Kidney epithelial cell (primary cell): ENCODE results near the gene TOLLIP. TPM values are rescaled to one million over a fixed set of nuclear protein-coding genes. Genes with fewer than 3 reads are reported as not detected.
"Not testable (repeated sequence)": the region's sequence is repeated elsewhere in the genome, so short reads cannot be mapped to it uniquely, and the experiment has no call there.

Experiments used
- DNase-seq: peaks from one replicate; pipeline ENCODE4 v3.0.0-alpha.2; 2010; ENCODE audit warnings: low read depth
- H3K27me3 ChIP-seq: 2 replicates; pipeline ENCODE4 v1.6.0; 2011; ENCODE audit warnings: low read length; ENCODE audit not compliant: control insufficient read depth, insufficient read depth
- H3K36me3 ChIP-seq: 2 replicates; pipeline ENCODE4 v1.5.1; 2011; ENCODE audit warnings: low read length; ENCODE audit not compliant: control insufficient read depth, insufficient read depth
- H3K4me3 ChIP-seq: 2 replicates; pipeline ENCODE4 v1.5.1; 2011; ENCODE audit warnings: low read depth, mild to moderate bottlenecking, control low read depth, low read length
- total RNA-seq: library from RNA; depleted of rRNA; stranded (reverse); fragments of >200 nt; gene quantifications from 2 replicates; pipeline ENCODE4 v1.2.3, GENCODE V29; 2015
- TF ChIP-seq, protein P1 (sequence below): IDR thresholded peaks from 2 replicates; pipeline ENCODE4 v1.5.1; 2011; ENCODE audit warnings: mild to moderate bottlenecking, moderate library complexity, low read length, control low read depth, inconsistent platforms; ENCODE audit not compliant: insufficient read depth, poor library complexity, severe bottlenecking

Gene TOLLIP
- total RNA-seq, 1 donor from 2014 or later: 55.3 TPM

DNA sequence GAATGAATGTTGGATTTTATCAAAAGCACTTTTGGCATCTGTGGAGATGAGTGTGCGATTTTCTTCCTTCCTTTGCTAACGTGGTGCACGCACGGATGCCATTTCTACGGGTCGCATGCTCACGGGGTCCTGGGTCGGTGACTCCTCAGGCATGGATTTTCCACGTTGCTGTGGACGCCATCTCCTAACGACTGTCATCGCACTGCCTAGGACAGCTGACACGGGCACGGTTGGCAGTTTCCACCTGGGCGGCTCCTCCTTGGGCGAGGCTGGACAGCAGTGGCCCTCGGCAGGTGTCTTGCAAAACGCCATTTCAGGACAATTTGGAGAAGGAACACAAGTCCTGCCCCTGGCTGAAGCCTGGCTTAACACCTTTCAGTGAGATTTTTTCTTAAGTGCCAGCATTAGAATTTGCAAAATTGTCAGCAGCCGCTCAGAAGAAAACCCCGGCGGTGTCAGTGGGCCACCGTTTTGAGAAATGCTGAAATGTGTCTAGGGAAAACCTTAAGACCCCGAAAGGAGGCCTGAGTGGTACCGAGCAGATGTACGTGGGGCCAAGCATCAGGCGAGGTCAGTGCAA lies 34.7 kb upstream of the TOLLIP start:
- no peak overlapping the region for H3K4me3 ChIP-seq
- peaks cover 10% of the 10 kb centered on the region for H3K27me3 ChIP-seq
- no peak for DNase-seq
- TF ChIP-seq, protein P1, sequence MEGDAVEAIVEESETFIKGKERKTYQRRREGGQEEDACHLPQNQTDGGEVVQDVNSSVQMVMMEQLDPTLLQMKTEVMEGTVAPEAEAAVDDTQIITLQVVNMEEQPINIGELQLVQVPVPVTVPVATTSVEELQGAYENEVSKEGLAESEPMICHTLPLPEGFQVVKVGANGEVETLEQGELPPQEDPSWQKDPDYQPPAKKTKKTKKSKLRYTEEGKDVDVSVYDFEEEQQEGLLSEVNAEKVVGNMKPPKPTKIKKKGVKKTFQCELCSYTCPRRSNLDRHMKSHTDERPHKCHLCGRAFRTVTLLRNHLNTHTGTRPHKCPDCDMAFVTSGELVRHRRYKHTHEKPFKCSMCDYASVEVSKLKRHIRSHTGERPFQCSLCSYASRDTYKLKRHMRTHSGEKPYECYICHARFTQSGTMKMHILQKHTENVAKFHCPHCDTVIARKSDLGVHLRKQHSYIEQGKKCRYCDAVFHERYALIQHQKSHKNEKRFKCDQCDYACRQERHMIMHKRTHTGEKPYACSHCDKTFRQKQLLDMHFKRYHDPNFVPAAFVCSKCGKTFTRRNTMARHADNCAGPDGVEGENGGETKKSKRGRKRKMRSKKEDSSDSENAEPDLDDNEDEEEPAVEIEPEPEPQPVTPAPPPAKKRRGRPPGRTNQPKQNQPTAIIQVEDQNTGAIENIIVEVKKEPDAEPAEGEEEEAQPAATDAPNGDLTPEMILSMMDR: no peak
- H3K36me3 ChIP-seq: no peaks in the 10 kb centered on the region

DNA sequence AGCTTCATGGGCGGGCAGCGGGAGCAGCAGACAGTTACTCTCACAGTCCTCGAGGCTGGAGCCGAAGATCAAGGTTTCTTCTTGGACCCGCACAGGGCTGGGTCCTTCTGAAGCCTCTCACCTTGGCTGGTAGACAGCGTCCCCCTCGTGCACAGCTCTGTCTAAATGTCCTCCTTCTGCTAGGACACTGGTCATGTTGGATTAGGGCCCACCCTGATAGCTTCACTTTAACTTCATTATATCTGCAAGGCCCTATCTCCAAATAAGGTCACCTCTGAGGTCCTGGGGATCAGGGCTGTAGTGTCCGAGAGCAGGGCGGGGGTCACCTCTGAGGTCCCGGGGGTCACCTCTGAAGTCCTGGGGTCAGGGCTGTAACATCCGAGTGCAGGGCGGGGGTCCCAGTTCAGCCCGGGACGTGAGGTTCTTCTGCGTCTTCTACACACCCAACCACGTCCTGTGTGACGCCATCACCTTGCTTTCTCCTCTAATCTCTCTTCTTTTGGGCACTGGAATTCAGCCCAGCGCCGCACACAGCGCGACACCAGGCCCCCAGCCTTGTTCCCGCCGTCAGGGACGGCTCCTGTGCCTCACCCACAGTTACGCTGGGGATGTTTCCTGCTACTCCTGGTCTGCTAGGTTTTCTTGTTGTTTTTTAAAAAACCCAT lies 34.1 kb upstream of the TOLLIP start:
- DNase-seq: no peak
- H3K4me3 ChIP-seq: no peak overlapping the region
- no peaks in the 10 kb centered on the region for H3K36me3 ChIP-seq
- TF ChIP-seq, protein P1: no peak
- H3K27me3 ChIP-seq: peaks cover 7% of the 10 kb centered on the region

DNA sequence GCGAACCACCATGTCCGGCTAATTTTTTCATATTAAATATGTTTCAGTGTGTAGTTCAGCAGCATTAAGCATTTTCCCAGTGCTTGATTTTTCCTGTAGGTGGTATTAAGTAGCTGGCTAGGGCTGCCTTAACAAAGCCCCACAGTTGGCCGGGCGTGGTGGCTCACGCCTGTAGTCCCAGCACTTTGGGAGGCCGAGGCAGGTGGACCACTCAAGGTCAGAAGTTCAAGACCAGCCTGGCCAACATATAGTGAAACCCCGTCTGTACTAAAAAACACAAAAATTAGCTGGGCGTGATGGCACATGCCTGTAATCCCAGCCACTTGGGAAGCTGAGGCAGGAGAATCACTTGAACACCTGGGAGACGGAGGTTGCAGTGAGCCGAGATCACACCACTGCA lies 33.5 kb upstream of the TOLLIP start:
- Histone ChIP-seq H3K4me3 (no peak overlapping the region), H3K36me3 (no peaks in the 10 kb centered on the region), H3K27me3 (peaks cover 5% of the 10 kb centered on the region)
- DNase-seq: no peak
- TF ChIP-seq, protein P1: no peak

DNA sequence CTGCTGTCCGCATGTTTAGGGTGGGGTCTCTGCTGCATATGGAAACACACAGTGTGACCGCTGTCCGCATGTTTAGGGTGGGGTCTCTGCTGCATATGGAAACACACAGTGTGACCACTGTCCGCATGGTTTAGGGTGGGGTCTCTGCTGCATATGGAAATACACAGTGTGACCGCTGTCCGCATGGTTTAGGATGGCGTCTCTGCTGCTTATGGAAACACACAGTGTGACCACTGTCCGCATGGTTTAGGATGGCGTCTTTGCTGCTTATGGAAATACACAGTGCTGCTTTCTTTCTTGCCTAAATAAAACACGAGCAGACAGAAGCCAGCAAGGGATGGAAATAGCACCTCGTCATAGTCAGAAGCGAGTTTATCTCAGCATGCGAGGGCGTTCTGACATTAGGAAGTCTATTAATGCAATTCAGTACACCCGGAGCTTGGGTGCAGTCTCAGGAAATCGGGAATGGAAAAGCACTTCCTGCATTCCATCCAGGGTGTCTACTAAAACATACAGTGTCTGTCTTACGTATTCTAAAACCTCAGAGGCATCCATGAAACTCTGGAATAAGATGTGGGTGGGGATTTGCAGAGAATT lies 32.6 kb upstream of the TOLLIP start:
- TF ChIP-seq, protein P1: no peak
- DNase-seq: no peak

DNA sequence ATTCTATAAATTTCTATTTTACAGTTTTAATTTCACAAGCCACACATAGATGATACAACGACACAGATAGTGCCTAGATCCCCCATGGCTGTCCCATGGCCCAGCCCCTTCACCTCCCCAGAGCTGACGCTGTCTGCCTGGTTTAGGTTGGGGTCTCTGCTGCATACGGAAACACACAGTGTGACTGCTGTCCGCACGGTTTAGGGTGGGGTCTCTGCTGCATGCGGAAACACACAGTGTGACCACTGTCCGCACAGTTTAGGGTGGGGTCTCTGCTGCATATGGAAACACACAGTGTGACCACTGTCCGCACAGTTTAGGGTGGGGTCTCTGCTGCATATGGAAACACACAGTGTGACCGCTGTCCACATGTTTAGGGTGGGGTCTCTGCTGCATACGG lies 31.8 kb upstream of the TOLLIP start:
- DNase-seq, H3K36me3 ChIP-seq, H3K4me3 ChIP-seq: not testable (repeated sequence)
- peaks cover 20% of the 10 kb centered on the region for H3K27me3 ChIP-seq

More for the DNA sequence above, 32.6 kb upstream of the TOLLIP start:
- Histone ChIP-seq H3K36me3 (no peaks in the 10 kb centered on the region), H3K27me3 (peaks cover 14% of the 10 kb centered on the region), H3K4me3 (no peak overlapping the region)

DNA sequence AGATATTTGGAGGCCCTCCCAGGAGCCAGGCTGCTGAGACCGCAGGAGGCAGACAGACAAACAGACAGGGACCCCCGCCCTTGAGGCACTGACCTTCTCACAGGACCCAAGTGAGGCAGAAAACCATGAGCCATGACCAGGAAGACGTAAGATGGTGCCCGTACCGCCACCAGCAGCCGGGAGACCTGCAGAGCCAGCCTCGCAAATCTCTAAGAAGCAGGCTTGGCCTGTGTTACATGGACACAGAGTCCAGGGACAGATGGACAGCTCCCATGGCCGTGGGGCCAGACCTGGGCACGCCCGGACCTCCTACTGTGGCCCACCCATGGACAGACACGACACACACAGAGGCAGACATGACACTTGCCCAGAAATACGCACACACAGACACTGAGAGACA lies 30.7 kb upstream of the TOLLIP start:
- H3K27me3 ChIP-seq: peaks cover 30% of the 10 kb centered on the region
- DNase-seq: no peak
- TF ChIP-seq, protein P1: no peak
- H3K36me3 ChIP-seq: no peaks in the 10 kb centered on the region
- no peak overlapping the region for H3K4me3 ChIP-seq
